GM12875 (cell line): ENCODE measurements around the gene IL32.
"Not testable (repeated sequence)": the region's sequence is repeated elsewhere in the genome, so short reads cannot be mapped to it uniquely, and the experiment has no call there.

Source experiments
- H3K4me3 ChIP-seq: one replicate; pipeline ENCODE4 v1.5.1; 2011; ENCODE audit warnings: low read depth, low read length, control low read depth
- TF ChIP-seq, protein P1 (sequence below): IDR thresholded peaks from 2 replicates; pipeline ENCODE4 v1.5.1; 2011; ENCODE audit warnings: low read depth, mild to moderate bottlenecking, control low read depth, inconsistent platforms, low read length, moderate library complexity, borderline replicate concordance; ENCODE audit not compliant: insufficient read depth

Gene IL32

GRCh38 chr16:3047387-3047720 lies 18.1 kb upstream of the IL32 start:
- H3K4me3 ChIP-seq: no peak overlapping the region
- TF ChIP-seq, protein P1, sequence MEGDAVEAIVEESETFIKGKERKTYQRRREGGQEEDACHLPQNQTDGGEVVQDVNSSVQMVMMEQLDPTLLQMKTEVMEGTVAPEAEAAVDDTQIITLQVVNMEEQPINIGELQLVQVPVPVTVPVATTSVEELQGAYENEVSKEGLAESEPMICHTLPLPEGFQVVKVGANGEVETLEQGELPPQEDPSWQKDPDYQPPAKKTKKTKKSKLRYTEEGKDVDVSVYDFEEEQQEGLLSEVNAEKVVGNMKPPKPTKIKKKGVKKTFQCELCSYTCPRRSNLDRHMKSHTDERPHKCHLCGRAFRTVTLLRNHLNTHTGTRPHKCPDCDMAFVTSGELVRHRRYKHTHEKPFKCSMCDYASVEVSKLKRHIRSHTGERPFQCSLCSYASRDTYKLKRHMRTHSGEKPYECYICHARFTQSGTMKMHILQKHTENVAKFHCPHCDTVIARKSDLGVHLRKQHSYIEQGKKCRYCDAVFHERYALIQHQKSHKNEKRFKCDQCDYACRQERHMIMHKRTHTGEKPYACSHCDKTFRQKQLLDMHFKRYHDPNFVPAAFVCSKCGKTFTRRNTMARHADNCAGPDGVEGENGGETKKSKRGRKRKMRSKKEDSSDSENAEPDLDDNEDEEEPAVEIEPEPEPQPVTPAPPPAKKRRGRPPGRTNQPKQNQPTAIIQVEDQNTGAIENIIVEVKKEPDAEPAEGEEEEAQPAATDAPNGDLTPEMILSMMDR: no peak

- H3K4me3 ChIP-seq: no peak overlapping the region
- TF ChIP-seq, protein P1: no peak
These were observed 15.4 kb upstream of the IL32 start for GRCh38 chr16:3049921-3050481.

DNA sequence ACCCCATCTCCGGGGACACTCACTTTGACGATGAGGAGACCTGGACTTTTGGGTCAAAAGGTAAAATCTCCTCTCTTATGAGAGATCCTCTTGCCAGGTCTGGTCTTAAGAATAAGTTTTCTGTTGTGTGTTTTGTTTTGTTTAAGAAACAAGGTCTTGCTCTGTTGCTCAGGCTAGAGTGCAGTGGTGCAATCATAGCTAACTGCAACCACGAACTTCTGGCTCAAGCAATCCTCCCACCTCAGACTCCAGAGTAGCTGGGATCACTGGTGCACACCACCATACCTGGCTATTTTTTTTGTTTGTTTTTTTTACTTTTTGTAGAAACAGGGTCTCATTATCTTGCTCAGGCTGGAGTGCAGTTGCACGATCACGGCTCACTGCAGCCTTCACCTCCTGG lies 15.0 kb upstream of the IL32 start:
- TF ChIP-seq, protein P1: no peak
- no peak overlapping the region for H3K4me3 ChIP-seq

- H3K4me3 ChIP-seq: no peak overlapping the region
- TF ChIP-seq, protein P1: no peak
These were observed 14.4 kb upstream of the IL32 start for GRCh38 chr16:3051009-3051408.

DNA sequence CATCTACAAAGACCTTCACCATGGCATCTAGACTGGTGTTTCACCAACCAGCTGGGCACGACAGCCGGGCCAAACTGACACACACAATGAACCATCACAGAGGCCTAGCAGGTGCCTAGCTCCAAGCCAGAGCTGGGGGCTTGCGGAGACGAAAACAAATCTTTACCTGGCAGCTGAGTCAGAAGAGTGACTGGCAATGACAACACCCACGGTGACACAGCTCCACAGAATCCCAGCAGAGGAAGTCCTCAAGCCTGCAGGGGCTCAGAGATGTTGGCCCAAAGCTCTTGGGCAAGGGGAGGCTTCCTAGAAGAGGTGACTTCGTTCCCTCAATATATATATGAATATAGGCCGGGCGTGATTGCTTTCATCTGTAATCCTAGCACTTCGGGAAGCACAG lies 13.9 kb upstream of the IL32 start:
- TF ChIP-seq, protein P1: no peak
- H3K4me3 ChIP-seq: no peak overlapping the region

GRCh38 chr16:3052571-3053329 lies 12.7 kb upstream of the IL32 start:
- H3K4me3 ChIP-seq: not testable (repeated sequence)

DNA sequence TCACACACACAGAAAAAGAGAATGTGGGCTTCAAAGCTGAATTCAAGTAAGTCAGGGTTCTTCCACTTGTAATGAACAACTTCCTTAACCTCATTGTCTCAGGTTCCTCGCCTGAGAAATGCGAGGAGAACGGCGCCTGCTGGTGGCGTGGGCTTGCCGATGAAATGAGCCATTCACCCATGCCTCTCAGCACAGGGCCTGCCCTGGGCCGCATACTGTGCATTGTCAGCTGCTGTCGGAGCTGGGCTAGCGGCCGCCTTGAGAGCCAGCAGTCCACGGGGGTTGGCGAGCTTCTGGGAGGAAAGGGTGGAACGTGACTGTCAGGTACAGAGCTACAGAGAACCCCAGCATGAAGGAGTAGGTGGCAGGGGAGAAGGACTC lies 12.1 kb upstream of the IL32 start:
- not testable (repeated sequence) for H3K4me3 ChIP-seq

- TF ChIP-seq, protein P1: no peak
- no peak overlapping the region for H3K4me3 ChIP-seq
These were observed 10.3 kb upstream of the IL32 start for GRCh38 chr16:3054965-3055733.

- not testable (repeated sequence) for H3K4me3 ChIP-seq
These were observed 9.7 kb upstream of the IL32 start for GRCh38 chr16:3055734-3056115.
